GM18502 (cell line): ENCODE measurements around the gene GNB3.

ENCODE experiments used
- ATAC-seq: cut with Tn5 transposase; IDR thresholded peaks from one replicate; pipeline ENCODE4 v1.9.1; 2021; ENCODE audit warnings: mild to moderate bottlenecking; ENCODE audit not compliant: unreplicated experiment, poor library complexity

GNB3 gene

GRCh38 chr12:6840761-6841515 lies at the start of gene GNB3:
Gene GNB3 (plus strand): TSS chr12:6840925. CDS start chr12:6841288, 363 bp downstream.
- ATAC-seq: no peak

DNA sequence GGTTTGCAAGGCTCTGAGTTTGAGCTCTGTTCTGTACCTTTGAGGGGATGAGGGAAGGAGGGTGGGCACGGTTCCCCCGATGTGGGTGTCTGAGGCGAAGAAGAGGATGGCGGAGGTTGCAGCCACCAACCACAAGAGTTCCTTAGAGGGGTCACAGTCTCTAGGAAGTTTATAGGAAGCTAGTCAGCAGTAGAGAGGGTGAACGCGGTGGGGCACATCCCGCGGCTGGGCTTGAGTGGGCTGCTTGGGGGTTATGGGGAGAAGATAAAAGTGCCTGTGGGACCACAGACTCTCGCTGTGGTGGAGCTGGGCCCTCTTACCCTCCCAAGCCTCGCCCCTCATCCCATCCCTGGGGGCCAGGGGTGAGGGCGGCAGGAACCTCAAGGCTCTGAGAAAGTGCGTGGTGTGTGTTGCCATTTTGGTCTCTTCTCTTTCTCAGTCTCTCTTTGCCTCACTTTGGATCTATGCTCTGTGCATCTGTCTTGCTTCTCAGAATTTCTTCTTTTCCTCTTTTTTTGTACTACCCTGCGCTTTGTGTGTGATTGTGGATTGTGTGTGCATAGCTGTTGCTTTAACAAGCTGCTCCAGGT lies 48.7 kb upstream of the GNB3 start:
- ATAC-seq: no peak

DNA sequence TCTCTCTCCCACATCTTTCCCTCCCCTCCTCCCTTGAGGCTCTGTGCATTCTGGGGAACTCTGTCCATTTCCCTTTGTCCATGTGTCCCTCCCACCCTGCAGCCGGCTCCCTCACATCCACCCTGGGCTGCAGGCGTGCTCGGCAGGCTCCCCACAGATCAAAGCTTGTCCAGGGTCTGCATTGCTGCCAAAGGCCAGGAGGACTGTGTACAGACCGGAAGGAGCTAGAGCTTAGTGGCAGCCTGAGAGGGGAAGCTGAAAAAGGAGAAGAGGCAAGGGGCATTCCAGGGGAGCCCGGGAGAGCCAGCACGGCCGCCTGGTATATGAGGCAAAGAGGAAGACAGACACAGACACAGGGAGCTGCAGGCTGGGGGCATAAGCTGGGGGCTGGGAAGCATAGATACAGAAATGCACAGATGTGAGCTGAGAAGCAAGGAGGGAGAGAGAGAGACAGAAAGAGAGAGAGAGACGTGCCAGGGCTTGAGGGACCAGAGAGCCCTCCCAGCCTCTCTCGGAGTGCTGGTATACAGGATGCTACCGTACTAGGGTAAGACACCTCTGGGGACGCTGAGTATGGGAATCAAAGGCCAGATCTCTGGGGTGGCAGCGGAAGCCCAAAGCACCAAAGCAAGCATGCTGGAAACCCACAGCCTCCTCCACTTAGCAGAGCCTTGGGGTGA lies 48.1 kb upstream of the GNB3 start:
- ATAC-seq: peak; percentile 45

GRCh38 chr12:6795088-6795487 lies 45.6 kb upstream of the GNB3 start:
- no peak for ATAC-seq

GRCh38 chr12:6796576-6796975 lies 44.1 kb upstream of the GNB3 start:
- no peak for ATAC-seq

DNA sequence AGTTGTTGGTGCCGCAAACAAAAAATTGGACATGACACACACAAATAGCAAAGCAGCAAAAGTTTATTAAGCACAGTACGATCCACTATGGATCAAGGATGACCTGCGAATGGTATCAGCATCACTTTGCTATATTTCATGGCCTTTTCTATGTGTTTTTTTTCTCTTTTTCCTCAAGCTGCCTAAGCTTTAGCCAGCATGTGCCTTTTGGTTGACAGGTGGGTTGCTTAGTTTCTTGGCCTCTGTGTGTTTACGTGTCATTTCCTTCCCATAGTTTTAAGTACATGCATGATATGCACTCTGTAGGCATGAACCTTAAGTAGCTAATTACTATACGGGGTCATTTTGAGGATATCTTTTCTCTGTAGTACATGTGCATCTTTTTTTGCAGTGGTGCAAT lies 41.6 kb upstream of the GNB3 start:
- no peak for ATAC-seq

DNA sequence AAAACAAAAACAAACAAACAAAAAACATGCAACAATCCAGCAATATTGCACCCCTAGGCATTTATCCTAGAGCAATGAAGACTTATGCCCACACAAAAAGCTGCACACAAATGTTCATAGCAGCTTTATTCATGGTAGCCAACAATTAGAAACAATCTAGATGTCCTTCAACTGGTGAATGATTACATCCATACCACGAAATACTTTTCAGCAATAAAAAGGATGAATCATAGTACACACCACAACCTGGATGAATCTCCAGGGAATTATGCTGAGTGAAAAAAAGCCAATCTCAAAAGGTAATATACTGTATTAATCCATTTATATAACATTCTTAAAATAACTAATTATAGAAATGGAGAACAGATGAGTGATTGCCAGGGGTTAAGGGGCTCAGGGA lies 33.6 kb upstream of the GNB3 start:
- no peak for ATAC-seq

DNA sequence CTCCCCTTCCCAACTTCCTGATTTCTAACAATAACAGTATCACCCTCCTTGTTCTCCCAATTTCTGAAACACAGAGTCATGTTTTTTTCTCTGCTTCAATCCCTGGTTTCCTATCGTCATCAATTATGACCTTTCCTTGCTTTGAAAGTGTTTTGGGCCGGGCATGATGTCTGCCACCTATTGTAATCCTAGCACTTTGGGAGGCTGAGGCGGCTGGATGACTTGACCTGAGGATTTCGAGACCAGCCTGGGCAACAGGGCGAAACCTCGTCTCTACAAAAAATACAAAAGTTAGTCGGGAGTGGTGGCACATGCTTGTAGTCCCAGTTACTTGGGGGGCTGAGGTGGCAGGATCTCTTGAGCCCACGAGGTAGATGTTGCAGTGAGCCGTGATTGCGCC lies 31.7 kb upstream of the GNB3 start:
- no peak for ATAC-seq

DNA sequence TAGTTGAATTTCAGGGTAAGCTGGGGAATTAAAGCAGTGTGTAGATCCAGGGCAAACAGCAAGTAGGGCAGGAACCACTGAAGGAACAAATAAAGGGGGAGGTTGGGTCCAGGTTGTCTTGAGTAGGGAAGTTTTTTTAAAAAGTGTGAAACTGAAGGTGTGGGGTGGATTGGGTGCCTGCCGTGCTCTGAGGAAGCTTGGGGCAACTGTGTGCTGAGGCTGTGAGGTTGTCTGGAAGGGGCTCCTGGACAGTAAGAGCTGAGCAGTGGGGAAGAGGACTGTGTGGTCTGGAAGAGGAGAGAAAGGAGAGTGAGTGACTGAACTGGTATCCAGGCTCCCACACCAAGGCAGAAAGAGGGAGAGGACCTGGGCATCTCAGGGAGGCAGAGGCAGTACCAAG lies 30.0 kb upstream of the GNB3 start:
- no peak for ATAC-seq

GRCh38 chr12:6813363-6813762 lies 27.4 kb upstream of the GNB3 start:
- ATAC-seq: no peak

GRCh38 chr12:6816598-6816997 lies 24.1 kb upstream of the GNB3 start:
- no peak for ATAC-seq

- ATAC-seq: no peak
Measured at GRCh38 chr12:6817098-6817497, 23.6 kb upstream of the GNB3 start.

- no peak for ATAC-seq
Measured at GRCh38 chr12:6817662-6818157, 23.0 kb upstream of the GNB3 start.

DNA sequence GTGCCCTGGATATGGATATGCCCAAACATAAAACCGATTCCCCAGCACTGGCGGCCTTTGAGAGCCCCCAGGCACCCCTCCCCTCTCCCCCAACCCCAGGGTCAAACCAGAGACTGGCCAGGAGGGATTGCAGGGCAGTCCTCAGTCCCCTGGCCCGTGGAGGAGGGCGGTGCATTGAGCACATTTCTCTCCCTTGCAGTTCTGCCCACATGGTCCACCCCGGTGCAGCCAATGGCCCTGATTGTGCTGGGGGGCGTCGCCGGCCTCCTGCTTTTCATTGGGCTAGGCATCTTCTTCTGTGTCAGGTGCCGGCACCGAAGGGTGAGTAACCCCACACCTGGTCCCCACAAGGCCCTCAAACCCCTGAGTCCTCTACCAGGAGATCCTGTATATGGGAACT lies 22.5 kb upstream of the GNB3 start:
- ATAC-seq: no peak

DNA sequence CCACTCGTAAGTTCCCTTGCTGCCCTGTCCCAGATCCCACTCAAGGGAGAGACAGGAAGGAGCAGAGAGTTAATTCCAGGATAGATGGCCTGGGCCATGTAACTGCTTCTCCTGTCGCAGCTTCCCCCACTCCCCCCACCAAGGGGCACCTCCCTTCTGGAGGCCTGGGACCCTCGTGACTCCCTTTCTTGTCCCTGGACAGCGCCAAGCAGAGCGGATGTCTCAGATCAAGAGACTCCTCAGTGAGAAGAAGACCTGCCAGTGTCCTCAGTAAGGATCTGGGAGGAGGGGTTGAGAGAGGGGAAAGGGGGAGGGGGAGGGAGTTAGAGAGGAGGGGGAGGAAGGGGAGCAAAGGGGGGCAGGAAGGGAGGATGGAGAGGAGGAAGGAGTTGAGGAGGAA lies 22.1 kb upstream of the GNB3 start:
- ATAC-seq: no peak

- ATAC-seq: no peak
Measured at GRCh38 chr12:6819106-6820030, 21.4 kb upstream of the GNB3 start.

- ATAC-seq: no peak
Measured at GRCh38 chr12:6820166-6820565, 20.6 kb upstream of the GNB3 start.

GRCh38 chr12:6821591-6822425 lies 18.9 kb upstream of the GNB3 start, which contains the start of gene GPR162:
Gene GPR162 (plus strand): TSS chr12:6821821. CDS start chr12:6823899, 2,078 bp downstream.
- ATAC-seq: no peak

DNA sequence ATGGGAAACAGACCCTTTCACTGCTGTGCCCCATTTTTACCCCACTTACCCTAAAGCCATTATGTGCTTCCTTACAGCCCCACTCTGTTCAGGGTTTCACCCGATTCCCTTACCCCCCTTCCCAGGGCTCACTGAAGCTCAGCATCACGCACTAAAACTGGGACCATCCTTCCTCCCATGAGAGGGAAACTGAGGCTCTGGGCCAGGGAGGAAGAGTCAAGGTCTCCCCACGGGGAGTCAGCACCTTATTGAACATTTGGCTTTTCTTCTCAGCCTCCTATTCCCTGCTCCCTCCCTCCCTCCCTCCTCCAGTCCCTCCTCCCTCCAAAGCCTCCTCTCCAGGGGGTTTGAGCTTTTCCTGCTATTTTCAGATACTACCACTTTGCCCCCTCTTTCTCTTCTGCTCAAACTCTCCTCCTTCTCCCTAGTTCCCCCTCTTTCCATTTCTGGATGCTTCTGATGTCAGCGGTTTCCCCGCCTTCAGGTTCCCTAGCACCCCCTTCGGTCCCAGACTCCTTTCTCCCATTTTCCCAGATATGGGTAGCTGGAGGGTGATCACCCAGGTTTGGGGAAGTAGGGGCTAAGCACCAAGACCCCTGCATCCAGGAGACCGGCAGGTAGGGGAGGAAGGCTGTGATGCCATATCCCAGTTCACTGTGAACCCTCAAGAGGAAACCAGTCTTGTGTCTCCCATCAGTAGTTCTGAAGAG lies 18.1 kb upstream of the GNB3 start:
- ATAC-seq: no peak
